ENCODE measurements around the gene BBS9.

GRCh38 chr7:33091641-33092191, 37.6 kb upstream of the BBS9 start:
- TF ChIP-seq CTCF (conservative IDR thresholded peaks at IDR 0.05; ENCODE audit: low read depth, low read length) = no peak
- TF ChIP-seq EZH2phosphoT487 (IDR thresholded peaks at IDR 0.05; ENCODE audit: borderline replicate concordance, low read length) = no peak
- TF ChIP-seq EZH2 (IDR thresholded peaks at IDR 0.05; ENCODE audit: low read length, unreplicated experiment) = no peak
